Mesendoderm (in vitro differentiated cells): ENCODE data around the gene SSBP3.

Experiments
- DNase-seq: peaks from one replicate; pipeline ENCODE4 v3.0.0; 2013
- H2AK5ac ChIP-seq: 2 replicates; pipeline ENCODE4 v1.6.1; 2013; ENCODE audit warnings: low read length, inconsistent platforms
- H2BK120ac ChIP-seq: 2 replicates; pipeline ENCODE4 v1.6.1; 2013; ENCODE audit warnings: low read depth, mild to moderate bottlenecking, low read length, moderate library complexity, mixed read lengths
- H2BK15ac ChIP-seq: replicated peaks from 2 replicates; pipeline ENCODE4 v1.6.1; 2013; ENCODE audit warnings: low read depth, mild to moderate bottlenecking, moderate library complexity
- H2BK5ac ChIP-seq: 2 replicates; pipeline ENCODE4 v1.6.1; 2013; ENCODE audit warnings: low read length, inconsistent platforms
- H3K18ac ChIP-seq: 2 replicates; pipeline ENCODE4 v1.6.1; 2013; ENCODE audit warnings: mild to moderate bottlenecking, low read length, mixed read lengths
- H3K23ac ChIP-seq: one replicate; pipeline ENCODE4 v1.6.1; 2013; ENCODE audit warnings: low read length
- H3K27ac ChIP-seq: 2 replicates; pipeline ENCODE4 v1.5.1; 2013; ENCODE audit warnings: low read depth, mild to moderate bottlenecking, inconsistent platforms, low read length, moderate library complexity
- H3K27me3 ChIP-seq: 2 replicates; pipeline ENCODE4 v1.6.1; 2013; ENCODE audit warnings: low read length, control low read depth, mild to moderate bottlenecking, inconsistent platforms; ENCODE audit not compliant: insufficient read depth, poor library complexity
- H3K36me3 ChIP-seq: 2 replicates; pipeline ENCODE4 v1.6.1; 2013; ENCODE audit warnings: low read length, inconsistent platforms; ENCODE audit not compliant: control insufficient read depth, insufficient read depth
- H3K4ac ChIP-seq: one replicate; pipeline ENCODE4 v1.6.1; 2013; ENCODE audit warnings: low read depth, mild to moderate bottlenecking, low read length, moderate library complexity
- H3K4me1 ChIP-seq: 2 replicates; pipeline ENCODE4 v1.6.1; 2013; ENCODE audit warnings: low read depth, low read length, inconsistent platforms; ENCODE audit not compliant: control insufficient read depth
- H3K4me2 ChIP-seq: 2 replicates; pipeline ENCODE4 v1.6.1; 2013; ENCODE audit warnings: low read length
- H3K4me3 ChIP-seq: 2 replicates; pipeline ENCODE4 v1.5.1; 2013; ENCODE audit warnings: mild to moderate bottlenecking, low read length
- H3K56ac ChIP-seq: one replicate; pipeline ENCODE4 v1.6.1; 2013; ENCODE audit warnings: low read length
- H3K79me1 ChIP-seq: 2 replicates; pipeline ENCODE4 v1.6.1; 2013; ENCODE audit warnings: low read length, inconsistent platforms
- H3K79me2 ChIP-seq: 2 replicates; pipeline ENCODE4 v1.6.1; 2013; ENCODE audit warnings: mild to moderate bottlenecking, low read length; ENCODE audit not compliant: control insufficient read depth, insufficient read depth
- H3K9ac ChIP-seq: 2 replicates; pipeline ENCODE4 v1.6.1; 2013; ENCODE audit warnings: low read length, inconsistent platforms
- H4K5ac ChIP-seq: one replicate; pipeline ENCODE4 v1.6.1; 2013; ENCODE audit warnings: low read length
- H4K8ac ChIP-seq: one replicate; pipeline ENCODE4 v1.6.1; 2013; ENCODE audit warnings: low read depth, mild to moderate bottlenecking, control low read depth, low read length, moderate library complexity
- WGBS: extraction: QIAGEN DNeasy Blood & Tissue Kit; methylation state at CpG from one replicate; pipeline ENCODE4 v1.1.7; 2013; ENCODE audit warnings: low lambda C conversion rate, missing lambda C conversion rate; ENCODE audit not compliant: insufficient coverage; ENCODE audit errors: extremely low coverage; 5-methylcytosine and 5-hydroxymethylcytosine counted together

Gene SSBP3

DNA sequence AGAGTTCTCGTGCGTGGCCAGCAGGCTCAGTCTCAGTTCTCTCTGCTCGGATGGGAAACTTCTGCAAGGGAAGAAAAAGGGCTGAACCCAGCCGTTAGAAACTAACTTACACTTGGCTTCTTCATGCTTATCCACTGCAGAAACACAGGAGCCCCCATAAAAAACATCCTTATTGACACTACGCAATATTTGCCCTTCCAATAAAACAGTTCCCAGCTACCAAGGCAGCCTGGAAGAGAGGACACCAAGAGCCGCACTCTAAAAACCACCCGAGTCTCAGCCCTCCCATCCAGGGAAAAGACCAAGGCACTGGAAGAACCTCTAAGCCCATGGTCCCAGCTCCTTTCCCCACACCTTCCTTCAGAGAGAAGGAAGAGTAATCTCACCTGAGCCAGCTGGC lies 61.1 kb downstream of the SSBP3 start:
- Histone ChIP-seq H2BK120ac (no peak overlapping the region), H4K8ac (no peak overlapping the region), H3K27ac (no peak overlapping the region), H3K18ac (no peak overlapping the region), H3K4me1 (peaks cover 20% of the 10 kb centered on the region), H3K79me2 (peaks cover 82% of the 10 kb centered on the region), H2BK5ac (no peak overlapping the region), H2AK5ac (no peak overlapping the region), H3K4me3 (no peak overlapping the region), H3K36me3 (no peaks in the 10 kb centered on the region), H3K23ac (no peak overlapping the region), H3K4me2 (no peak overlapping the region), H3K27me3 (no peaks in the 10 kb centered on the region), H3K79me1 (peaks cover 55% of the 10 kb centered on the region), H4K5ac (no peak overlapping the region), H3K9ac (no peak overlapping the region), H2BK15ac (no peak overlapping the region), H3K56ac (no peak overlapping the region), H3K4ac (no peak overlapping the region)
- no peak for DNase-seq
- WGBS, result no CpG with 5 or more reads among the region's 7 CpGs

DNA sequence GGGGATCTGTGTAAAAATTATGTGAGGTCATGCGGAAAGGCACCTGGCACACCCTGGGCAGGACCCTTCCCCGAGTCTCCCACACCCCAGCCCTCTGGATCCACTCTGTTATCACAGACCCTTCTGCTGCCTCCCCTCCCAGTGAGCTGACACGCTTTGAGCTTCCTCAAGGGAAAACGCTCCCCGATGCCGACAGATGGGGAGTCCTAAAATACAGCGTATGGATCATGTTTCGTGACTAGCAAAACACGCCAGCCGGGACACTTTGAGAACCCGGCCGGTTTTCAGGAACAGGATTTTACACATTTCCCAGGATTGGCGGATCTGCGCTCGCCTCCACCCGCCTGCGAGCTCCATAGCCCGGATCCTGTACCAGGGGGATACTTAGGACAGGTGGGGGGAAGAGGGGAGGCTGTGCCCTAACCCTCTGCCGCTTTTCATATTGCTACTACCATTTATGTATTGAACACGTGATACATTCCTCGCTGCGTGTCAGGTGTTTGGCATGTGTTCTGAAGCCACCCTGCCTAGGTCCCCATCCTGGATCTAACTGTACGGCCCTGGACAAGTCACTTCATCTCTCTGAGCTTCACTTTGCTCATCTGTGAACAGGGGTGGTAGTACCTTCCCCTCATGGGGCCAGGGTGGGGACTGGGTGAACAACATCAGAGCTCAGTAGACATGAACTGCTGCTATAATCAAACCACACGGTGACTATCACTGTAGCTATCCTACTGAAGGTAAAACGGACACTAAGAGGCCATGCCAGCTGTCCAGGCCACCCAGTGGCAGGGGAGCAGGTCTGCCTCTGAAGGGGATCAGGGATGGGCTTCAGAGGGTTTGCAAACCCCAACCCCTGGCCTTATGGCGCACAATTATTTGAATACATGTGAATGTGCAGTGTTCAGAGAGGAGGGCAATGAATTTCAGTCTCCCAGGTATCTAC lies 63.2 kb downstream of the SSBP3 start:
- no peaks in the 10 kb centered on the region for H3K36me3 ChIP-seq
- no peak overlapping the region for H2AK5ac ChIP-seq
- peak overlapping the region; percentile 31 for H3K9ac ChIP-seq
- H3K23ac ChIP-seq, result no peak overlapping the region
- H3K79me2 ChIP-seq, result peaks cover 79% of the 10 kb centered on the region
- no peak overlapping the region for H2BK5ac ChIP-seq
- no peak overlapping the region for H4K5ac ChIP-seq
- no peak overlapping the region for H3K4me3 ChIP-seq
- H3K4me1 ChIP-seq, result peaks cover 24% of the 10 kb centered on the region
- H2BK120ac ChIP-seq, result no peak overlapping the region
- H3K56ac ChIP-seq, result peak overlapping the region; percentile 57
- H3K27ac ChIP-seq, result peak overlapping the region; percentile 9
- H3K4me2 ChIP-seq, result no peak overlapping the region
- H2BK15ac ChIP-seq, result no peak overlapping the region
- no peaks in the 10 kb centered on the region for H3K27me3 ChIP-seq
- no peak for DNase-seq
- H4K8ac ChIP-seq, result no peak overlapping the region
- H3K79me1 ChIP-seq, result peaks cover 50% of the 10 kb centered on the region
- H3K18ac ChIP-seq, result no peak overlapping the region
- no peak overlapping the region for H3K4ac ChIP-seq
- no CpG with 5 or more reads among the region's 26 CpGs for WGBS

DNA sequence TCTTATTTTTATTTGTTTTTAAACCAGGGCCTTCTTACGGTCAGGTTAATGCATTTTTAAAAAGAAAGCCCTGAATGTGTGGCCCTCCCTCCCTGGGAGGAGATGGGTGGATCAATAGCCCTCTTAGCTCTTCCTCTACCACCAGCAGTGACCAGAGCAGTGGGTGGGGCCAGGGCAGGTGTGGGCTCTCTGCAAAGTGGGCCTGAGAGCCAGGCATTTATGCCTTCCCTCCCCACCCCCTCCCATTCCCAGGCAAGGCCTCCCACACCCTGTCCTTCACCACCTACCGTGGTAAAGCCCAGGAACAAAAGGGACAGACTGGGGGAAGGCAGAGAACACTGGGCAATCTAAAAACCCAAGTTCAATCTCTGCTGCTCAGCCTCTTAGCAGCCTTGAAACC lies 63.9 kb downstream of the SSBP3 start:
- no peaks in the 10 kb centered on the region for H3K27me3 ChIP-seq
- no peak overlapping the region for H2BK15ac ChIP-seq
- no peak overlapping the region for H3K23ac ChIP-seq
- peaks cover 47% of the 10 kb centered on the region for H3K79me1 ChIP-seq
- H3K4me2 ChIP-seq, result no peak overlapping the region
- no peak overlapping the region for H3K4me3 ChIP-seq
- no peak overlapping the region for H2BK5ac ChIP-seq
- WGBS, result no CpG with 5 or more reads among the region's 2 CpGs
- no peak overlapping the region for H3K18ac ChIP-seq
- no peak overlapping the region for H2BK120ac ChIP-seq
- H4K5ac ChIP-seq, result no peak overlapping the region
- no peaks in the 10 kb centered on the region for H3K36me3 ChIP-seq
- H2AK5ac ChIP-seq, result no peak overlapping the region
- peak overlapping the region; percentile 57 for H3K56ac ChIP-seq
- peak overlapping the region; percentile 31 for H3K9ac ChIP-seq
- no peak for DNase-seq
- peak overlapping the region; percentile 9 for H3K27ac ChIP-seq
- H4K8ac ChIP-seq, result no peak overlapping the region
- peaks cover 24% of the 10 kb centered on the region for H3K4me1 ChIP-seq
- H3K79me2 ChIP-seq, result peaks cover 76% of the 10 kb centered on the region
- no peak overlapping the region for H3K4ac ChIP-seq

DNA sequence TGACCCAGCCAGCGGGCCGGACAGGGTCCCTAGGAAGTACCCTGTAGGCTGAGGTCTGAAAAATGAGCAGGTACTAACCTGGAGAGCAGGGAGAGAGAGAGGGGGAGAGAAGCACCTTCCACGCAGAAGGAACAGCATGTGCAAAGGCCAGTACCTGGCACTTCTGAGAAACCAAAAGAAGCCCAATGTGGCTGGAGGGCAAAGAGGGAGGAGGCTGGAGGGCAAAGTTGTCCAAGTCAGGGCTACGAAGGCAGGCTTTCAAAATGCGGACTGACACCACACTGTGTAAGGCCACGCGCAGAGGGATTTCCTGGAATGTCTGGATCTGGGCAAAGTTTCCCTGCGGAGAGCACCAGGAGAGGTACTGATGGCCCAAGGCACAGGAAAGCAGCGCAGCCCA lies 64.4 kb downstream of the SSBP3 start:
- H3K4me3 ChIP-seq, result no peak overlapping the region
- H3K79me1 ChIP-seq, result peaks cover 52% of the 10 kb centered on the region
- no peak overlapping the region for H2BK5ac ChIP-seq
- H3K4me1 ChIP-seq, result peaks cover 26% of the 10 kb centered on the region
- no peak overlapping the region for H3K18ac ChIP-seq
- no peak overlapping the region for H3K9ac ChIP-seq
- peak overlapping the region; percentile 57 for H3K56ac ChIP-seq
- no peak overlapping the region for H2BK15ac ChIP-seq
- H3K4ac ChIP-seq, result no peak overlapping the region
- H3K23ac ChIP-seq, result no peak overlapping the region
- H2AK5ac ChIP-seq, result no peak overlapping the region
- no peak overlapping the region for H4K5ac ChIP-seq
- DNase-seq, result no peak
- no peak overlapping the region for H3K4me2 ChIP-seq
- H2BK120ac ChIP-seq, result no peak overlapping the region
- H3K79me2 ChIP-seq, result peaks cover 78% of the 10 kb centered on the region
- H3K27ac ChIP-seq, result no peak overlapping the region
- no CpG with 5 or more reads among the region's 9 CpGs for WGBS
- no peak overlapping the region for H4K8ac ChIP-seq
- no peaks in the 10 kb centered on the region for H3K36me3 ChIP-seq
- no peaks in the 10 kb centered on the region for H3K27me3 ChIP-seq

DNA sequence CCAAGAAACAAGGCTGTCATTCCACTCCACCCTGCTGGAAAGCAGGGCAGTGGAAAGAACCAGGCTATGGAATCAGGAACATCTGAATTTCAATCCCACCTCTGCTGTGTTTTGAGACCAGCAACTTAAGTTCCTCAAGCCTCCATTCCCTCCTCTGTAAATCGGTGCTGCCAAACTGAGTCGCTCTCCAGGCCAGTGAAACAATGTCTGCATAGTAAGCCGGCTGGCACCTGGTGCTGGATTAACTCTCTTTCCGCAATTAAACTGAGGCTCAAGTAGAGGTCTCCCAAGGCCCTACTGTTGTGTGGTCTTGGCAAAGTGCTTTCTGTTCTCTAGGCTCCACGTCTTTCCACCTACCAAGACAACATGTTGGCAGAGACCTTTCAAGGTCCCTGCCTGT lies 65.3 kb downstream of the SSBP3 start:
- H3K27ac ChIP-seq, result peak overlapping the region; percentile 55
- H3K4me3 ChIP-seq, result no peak overlapping the region
- H4K5ac ChIP-seq, result no peak overlapping the region
- H3K18ac ChIP-seq, result no peak overlapping the region
- H3K27me3 ChIP-seq, result no peaks in the 10 kb centered on the region
- peak overlapping the region; percentile 6 for H3K9ac ChIP-seq
- no peak overlapping the region for H3K4me2 ChIP-seq
- H4K8ac ChIP-seq, result no peak overlapping the region
- no peak overlapping the region for H2AK5ac ChIP-seq
- H2BK120ac ChIP-seq, result no peak overlapping the region
- DNase-seq, result peak; percentile 65
- peak overlapping the region; percentile 4 for H3K56ac ChIP-seq
- H3K79me1 ChIP-seq, result peaks cover 56% of the 10 kb centered on the region
- H3K36me3 ChIP-seq, result no peaks in the 10 kb centered on the region
- no peak overlapping the region for H2BK5ac ChIP-seq
- no peak overlapping the region for H2BK15ac ChIP-seq
- H3K79me2 ChIP-seq, result peaks cover 83% of the 10 kb centered on the region
- H3K23ac ChIP-seq, result no peak overlapping the region
- peaks cover 33% of the 10 kb centered on the region for H3K4me1 ChIP-seq
- WGBS, result no CpG with 5 or more reads among the region's 5 CpGs
- H3K4ac ChIP-seq, result no peak overlapping the region
